HG03060 (cell line): Measurements from ENCODE around the gene MRTFA.

ENCODE experiments used
- ATAC-seq: cut with Tn5 transposase; IDR thresholded peaks from one replicate; pipeline ENCODE4 v1.9.1; 2021; ENCODE audit warnings: low read depth, moderate number of reproducible peaks; ENCODE audit not compliant: unreplicated experiment

MRTFA gene

GRCh38 chr22:40477683-40478337 is 158.7 kb downstream of the MRTFA start:
- ATAC-seq, result no peak

- ATAC-seq, result no peak
Measured at GRCh38 chr22:40476341-40476740, 160.2 kb downstream of the MRTFA start.

GRCh38 chr22:40473703-40474102 is 162.8 kb downstream of the MRTFA start:
- no peak for ATAC-seq

- ATAC-seq, result no peak
Measured at GRCh38 chr22:40472579-40472978, 163.9 kb downstream of the MRTFA start.

- ATAC-seq, result no peak
Measured at GRCh38 chr22:40472051-40472450, 164.5 kb downstream of the MRTFA start.

- no peak for ATAC-seq
Measured at GRCh38 chr22:40469181-40469580, 167.3 kb downstream of the MRTFA start.

- no peak for ATAC-seq
Measured at GRCh38 chr22:40468616-40469015, 167.9 kb downstream of the MRTFA start.

GRCh38 chr22:40466976-40467375 is 169.5 kb downstream of the MRTFA start:
- no peak for ATAC-seq

GRCh38 chr22:40463683-40464082 is 172.8 kb downstream of the MRTFA start:
- ATAC-seq, result no peak

GRCh38 chr22:40463017-40463631 is 173.4 kb downstream of the MRTFA start:
- ATAC-seq, result no peak

GRCh38 chr22:40462195-40462984 is 174.1 kb downstream of the MRTFA start:
- ATAC-seq, result no peak

GRCh38 chr22:40453671-40454070 is 182.8 kb downstream of the MRTFA start:
- no peak for ATAC-seq

GRCh38 chr22:40452730-40453487 is 183.6 kb downstream of the MRTFA start:
- ATAC-seq, result no peak

GRCh38 chr22:40451210-40451609 is 185.3 kb downstream of the MRTFA start:
- no peak for ATAC-seq

GRCh38 chr22:40450616-40451015 is 185.9 kb downstream of the MRTFA start:
- ATAC-seq, result no peak

GRCh38 chr22:40449676-40450035 is 186.9 kb downstream of the MRTFA start:
- ATAC-seq, result no peak

GRCh38 chr22:40446203-40446602 is 190.3 kb downstream of the MRTFA start:
- no peak for ATAC-seq

GRCh38 chr22:40444178-40444831 is 192.2 kb downstream of the MRTFA start:
- ATAC-seq, result no peak

GRCh38 chr22:40443732-40444131 is 192.8 kb downstream of the MRTFA start:
- ATAC-seq, result no peak

GRCh38 chr22:40441761-40442390 is 194.6 kb downstream of the MRTFA start:
- ATAC-seq, result no peak
